Fibroblast of skin of abdomen (primary cell): ENCODE measurements around the gene SPEF2.
"Not testable (repeated sequence)": the region's sequence is repeated elsewhere in the genome, so short reads cannot be mapped to it uniquely, and the experiment has no call there.

Experiments used
- DNase-seq: peaks from one replicate; pipeline ENCODE4 v3.0.0-alpha.2; 2013

Gene SPEF2

GRCh38 chr5:35659556-35659955 lies 41.9 kb downstream of the SPEF2 start:
- no peak for DNase-seq

DNA sequence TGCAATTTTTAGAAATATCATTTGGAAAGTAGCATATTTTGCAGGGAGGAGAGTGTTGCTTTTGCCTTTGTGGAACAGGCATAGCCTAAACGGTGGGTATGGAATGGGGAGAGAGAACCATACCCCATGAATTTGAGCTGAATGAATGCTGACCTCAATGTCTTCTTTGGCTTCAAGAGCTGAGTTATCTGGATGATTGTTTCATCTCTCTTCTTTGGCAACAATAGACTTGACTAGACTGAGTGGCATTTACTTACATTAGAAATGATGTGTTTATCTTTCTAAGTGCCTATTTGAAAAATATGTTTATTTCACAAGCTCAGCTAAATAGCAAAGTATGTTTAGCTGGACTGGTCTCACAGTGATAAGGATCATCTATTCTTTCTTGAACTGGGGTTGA lies 42.8 kb downstream of the SPEF2 start:
- DNase-seq = no peak

- DNase-seq = no peak
Observed at GRCh38 chr5:35664584-35664983, 46.9 kb downstream of the SPEF2 start.

- DNase-seq = no peak
Observed at GRCh38 chr5:35665096-35665495, 47.4 kb downstream of the SPEF2 start.

DNA sequence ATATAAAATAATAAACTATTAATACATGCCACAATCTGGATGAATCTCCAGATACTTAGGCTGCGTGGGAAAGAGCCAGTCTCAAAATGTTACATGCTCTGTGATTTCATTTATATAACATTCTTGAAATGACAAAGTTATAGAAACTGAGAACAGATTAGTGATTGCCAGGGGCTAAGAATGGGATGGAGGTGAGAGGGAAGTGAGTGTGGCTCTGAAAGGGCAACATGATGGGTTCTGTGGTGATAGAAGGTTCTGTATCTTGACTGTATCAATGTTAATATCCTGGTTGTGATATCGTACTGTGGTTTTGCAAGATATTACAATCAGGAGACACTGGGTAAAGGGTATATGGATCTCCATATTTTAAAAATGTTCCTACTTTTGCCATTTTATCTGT lies 50.7 kb downstream of the SPEF2 start:
- DNase-seq = no peak

GRCh38 chr5:35668794-35669193 lies 51.1 kb downstream of the SPEF2 start:
- no peak for DNase-seq

- DNase-seq = no peak
Observed at GRCh38 chr5:35671541-35672295, 54.1 kb downstream of the SPEF2 start.

- DNase-seq = not testable (repeated sequence)
Observed at GRCh38 chr5:35672296-35672655, 54.6 kb downstream of the SPEF2 start.

DNA sequence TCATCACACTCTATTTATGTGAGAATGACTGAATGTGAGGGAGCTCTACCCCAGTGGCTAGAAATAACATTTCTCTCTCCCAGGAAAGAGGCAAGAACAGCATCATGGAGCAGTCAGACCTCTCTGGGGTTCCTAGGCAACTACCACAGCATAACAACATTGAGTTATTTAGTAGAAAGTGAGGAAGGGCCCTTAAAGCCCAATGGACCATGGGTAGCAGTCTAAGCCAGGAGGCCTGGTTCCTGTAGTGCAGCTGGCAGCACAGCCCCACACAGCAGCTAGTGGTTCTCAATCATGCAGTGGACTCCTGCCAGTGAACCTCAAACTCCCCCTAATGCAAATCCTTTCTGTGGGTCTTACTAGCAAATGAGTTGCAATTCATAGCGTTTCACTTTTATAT lies 55.3 kb downstream of the SPEF2 start:
- no peak for DNase-seq

DNA sequence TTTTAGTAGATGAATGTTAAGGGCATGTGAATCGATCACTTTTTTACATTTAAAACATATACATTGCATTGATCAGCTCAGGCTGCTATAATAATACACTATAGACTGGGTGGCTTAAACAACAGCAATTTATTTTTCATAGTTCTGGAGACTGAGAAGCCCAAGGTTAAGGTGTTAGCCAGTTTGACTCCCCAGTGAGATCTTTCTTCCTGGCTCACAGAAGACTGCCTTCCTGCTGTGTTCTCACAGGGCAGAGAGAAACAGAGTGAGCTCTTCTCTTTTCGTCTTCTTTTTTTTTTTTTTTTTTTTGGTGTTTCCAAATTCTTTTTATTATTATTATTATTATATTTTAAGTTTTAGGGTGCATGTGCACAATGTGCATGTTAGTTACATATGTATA lies 56.4 kb downstream of the SPEF2 start:
- DNase-seq = no peak

GRCh38 chr5:35675392-35675791 lies 57.7 kb downstream of the SPEF2 start:
- DNase-seq = no peak

DNA sequence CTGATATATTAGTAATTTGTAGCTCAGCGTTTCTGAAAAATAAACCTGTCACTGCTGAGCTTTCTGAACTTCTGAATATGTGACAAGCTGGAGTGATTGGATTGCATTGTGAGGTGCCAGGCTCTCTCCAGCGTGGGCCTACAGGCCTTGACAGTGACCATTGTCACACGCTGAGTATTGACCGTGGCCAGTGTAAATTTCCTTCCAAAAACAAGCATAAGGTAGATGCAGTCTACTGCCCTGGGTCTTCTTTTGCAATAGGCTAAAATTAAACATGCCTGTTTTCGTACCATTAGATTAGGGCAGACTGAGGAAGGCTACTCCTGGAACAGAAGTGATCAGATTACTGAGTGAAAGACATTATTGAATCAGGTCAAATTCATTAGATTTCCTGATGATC lies 60.2 kb downstream of the SPEF2 start:
- no peak for DNase-seq

DNA sequence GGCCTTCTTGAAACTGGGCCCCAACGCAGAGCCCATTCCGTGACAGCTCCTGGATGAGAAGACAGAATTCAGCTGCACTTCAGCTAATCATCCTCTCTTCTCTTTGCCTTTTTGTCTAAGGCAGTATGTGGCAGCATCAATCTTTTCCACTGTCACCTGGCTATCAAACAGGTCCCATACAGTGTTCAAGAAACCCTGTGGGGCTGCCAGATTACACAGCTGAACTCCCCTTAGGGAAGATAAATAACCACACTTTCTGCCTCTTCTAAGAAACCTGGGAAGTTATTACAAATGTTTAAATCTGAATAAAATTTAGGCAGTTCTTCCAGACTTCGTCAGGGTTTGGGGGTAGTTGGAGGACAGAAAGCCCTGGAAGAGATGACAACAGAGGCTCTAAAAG lies 61.0 kb downstream of the SPEF2 start:
- no peak for DNase-seq

DNA sequence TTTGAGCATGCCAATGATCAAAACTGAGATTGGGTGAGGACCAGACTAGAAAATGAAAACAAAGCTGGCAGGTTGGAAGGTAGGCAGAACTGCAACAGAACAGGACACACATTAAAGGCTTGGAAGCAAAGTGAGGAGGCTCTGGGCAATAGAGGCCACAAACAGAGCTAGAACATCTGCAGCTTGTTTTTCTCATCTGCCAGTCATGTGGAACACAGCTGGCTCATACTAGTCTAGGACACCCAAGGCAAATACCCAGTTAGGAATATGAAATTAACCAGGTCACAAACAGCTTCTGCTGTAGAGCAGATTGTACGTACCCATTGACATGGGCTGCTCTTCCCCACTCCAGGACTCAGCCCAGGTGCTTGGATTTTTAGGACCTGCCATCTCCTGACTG lies 61.7 kb downstream of the SPEF2 start:
- DNase-seq = no peak

- DNase-seq = no peak
Observed at GRCh38 chr5:35681911-35682310, 64.2 kb downstream of the SPEF2 start.

- no peak for DNase-seq
Observed at GRCh38 chr5:35683466-35683865, 65.8 kb downstream of the SPEF2 start.

DNA sequence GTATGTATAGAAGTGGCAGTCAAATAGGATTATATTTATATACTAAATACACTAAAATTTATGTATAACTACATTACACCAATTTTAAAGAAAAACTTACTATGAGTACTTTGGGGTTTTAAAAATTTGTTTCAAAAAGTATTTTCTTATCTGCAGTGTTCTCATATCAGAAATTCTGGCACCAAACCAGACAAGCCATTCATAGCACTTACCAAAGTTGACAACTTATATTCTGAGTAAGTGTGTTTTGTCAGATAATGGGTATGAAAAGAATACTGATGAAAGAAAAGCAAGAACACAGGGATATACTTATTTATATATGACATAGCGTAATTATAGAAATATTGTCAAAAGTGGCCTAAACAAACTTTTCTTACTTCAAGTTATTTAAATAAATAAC lies 67.5 kb downstream of the SPEF2 start:
- no peak for DNase-seq

- no peak for DNase-seq
Observed at GRCh38 chr5:35687961-35688360, 70.3 kb downstream of the SPEF2 start.

DNA sequence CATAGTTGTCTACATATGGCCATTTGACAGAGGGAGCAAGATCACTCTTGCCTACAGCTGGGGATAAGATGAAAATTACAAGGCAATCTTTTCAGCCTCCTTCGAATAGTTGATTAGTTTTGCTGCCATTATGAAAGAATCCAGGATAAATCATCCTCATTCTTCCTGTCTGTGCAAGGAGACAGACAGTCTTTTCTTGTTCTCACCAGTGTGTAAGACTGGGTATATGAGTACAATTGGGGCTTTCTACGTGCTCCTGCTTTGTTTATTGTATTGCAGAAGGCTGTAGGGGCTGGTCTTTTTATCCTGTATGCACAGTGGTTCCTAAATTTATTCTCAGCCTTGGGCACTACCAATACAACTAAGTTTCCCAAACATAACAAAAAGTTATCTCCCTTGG lies 76.8 kb downstream of the SPEF2 start:
- DNase-seq = no peak

GRCh38 chr5:35698047-35698808 lies 80.6 kb downstream of the SPEF2 start:
- no peak for DNase-seq

DNA sequence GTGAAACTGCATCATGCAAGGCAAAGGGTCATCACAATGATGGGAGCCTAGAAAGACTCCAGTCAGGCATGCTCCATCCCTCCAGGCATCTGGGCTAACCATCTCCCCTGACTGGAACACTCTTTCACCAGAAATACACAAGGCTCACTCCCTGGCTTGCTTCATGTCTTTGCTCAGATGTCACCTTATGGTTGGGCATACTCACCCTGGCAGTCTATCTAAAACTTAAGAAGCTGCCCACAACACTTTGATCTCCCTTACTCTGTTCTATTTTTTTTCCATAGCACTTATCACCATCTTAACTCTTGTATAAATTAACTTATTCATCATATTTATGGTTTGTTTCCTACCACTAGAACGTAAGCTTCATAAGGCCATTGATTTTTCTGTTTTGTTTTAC lies 90.0 kb downstream of the SPEF2 start:
- DNase-seq = no peak

- no peak for DNase-seq
Observed at GRCh38 chr5:35709688-35710087, 92.0 kb downstream of the SPEF2 start.

- DNase-seq = no peak
Observed at GRCh38 chr5:35717718-35718117, 100.1 kb downstream of the SPEF2 start.

- DNase-seq = no peak
Observed at GRCh38 chr5:35735718-35736117, 118.1 kb downstream of the SPEF2 start.
